Skeletal muscle satellite cell (primary cell): Measurements from ENCODE around the gene FAM83C.

Source experiments
- H3K27me3 ChIP-seq: 2 replicates; pipeline ENCODE4 v1.7.0; 2013; ENCODE audit warnings: low read length; ENCODE audit not compliant: control insufficient read depth, insufficient read depth
- H3K36me3 ChIP-seq: 2 replicates; pipeline ENCODE4 v1.7.0; 2013; ENCODE audit warnings: mild to moderate bottlenecking, control low read depth, low read length; ENCODE audit not compliant: insufficient read depth
- H3K4me1 ChIP-seq: 2 replicates; pipeline ENCODE4 v1.7.0; 2013; ENCODE audit warnings: low read length; ENCODE audit not compliant: control insufficient read depth, insufficient read depth
- H3K4me2 ChIP-seq: 2 replicates; pipeline ENCODE4 v1.7.0; 2013; ENCODE audit warnings: mild to moderate bottlenecking, low read length
- H3K4me3 ChIP-seq: 2 replicates; pipeline ENCODE4 v1.7.0; 2013; ENCODE audit warnings: low read length
- H3K9ac ChIP-seq: 2 replicates; pipeline ENCODE4 v1.7.0; 2013; ENCODE audit warnings: mild to moderate bottlenecking, low read depth, low read length, moderate library complexity
- H3K9me3 ChIP-seq: replicated peaks from 2 replicates; pipeline ENCODE4 v1.7.0; 2013; ENCODE audit warnings: mild to moderate bottlenecking, control low read depth, low read length

Gene FAM83C

DNA sequence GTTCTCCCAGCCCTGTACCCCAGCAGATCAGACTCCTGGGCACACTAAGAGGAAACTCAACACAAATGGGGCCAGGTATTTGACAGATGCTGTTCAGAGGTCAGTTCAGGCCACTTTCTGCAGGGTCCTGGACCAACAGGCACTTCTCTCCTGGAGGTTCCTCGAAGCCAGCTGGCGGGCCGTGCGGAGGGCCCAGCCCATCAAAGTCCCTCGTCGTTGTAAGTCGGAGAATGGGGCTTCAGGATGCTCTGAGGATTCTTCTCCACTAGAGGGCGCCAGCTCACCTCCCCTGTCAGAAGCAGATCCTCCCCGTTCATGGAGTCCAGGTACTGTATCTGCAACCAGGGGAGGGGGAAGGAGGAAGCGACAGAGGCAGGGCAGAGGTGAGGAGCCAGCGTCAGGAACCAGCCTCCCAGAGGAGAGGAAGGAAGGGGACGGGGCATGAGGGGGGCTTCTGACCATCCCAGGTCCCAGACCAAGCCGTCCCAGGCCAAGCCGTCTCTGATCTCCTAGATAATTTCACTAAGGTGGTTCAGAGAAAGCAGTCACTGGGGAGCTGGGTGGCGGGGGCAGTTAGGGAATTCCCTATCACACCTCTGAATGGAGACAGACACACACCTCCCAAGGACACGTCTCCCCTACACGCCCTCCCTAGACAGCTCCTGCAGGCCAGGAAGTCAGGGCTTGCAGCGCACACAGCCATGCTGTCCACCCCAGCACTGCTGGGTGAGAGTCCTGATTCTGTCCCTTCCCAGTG, 11.7 kb upstream of the FAM83C start:
- no peaks in the 10 kb centered on the region for H3K27me3 ChIP-seq
- H3K4me1 ChIP-seq, result peaks cover 77% of the 10 kb centered on the region
- peak overlapping the region; percentile 81 for H3K9ac ChIP-seq
- peak overlapping the region; percentile 42 for H3K4me2 ChIP-seq
- H3K36me3 ChIP-seq, result no peaks in the 10 kb centered on the region
- no peak overlapping the region for H3K4me3 ChIP-seq
- H3K9me3 ChIP-seq, result no peaks in the 10 kb centered on the region

DNA sequence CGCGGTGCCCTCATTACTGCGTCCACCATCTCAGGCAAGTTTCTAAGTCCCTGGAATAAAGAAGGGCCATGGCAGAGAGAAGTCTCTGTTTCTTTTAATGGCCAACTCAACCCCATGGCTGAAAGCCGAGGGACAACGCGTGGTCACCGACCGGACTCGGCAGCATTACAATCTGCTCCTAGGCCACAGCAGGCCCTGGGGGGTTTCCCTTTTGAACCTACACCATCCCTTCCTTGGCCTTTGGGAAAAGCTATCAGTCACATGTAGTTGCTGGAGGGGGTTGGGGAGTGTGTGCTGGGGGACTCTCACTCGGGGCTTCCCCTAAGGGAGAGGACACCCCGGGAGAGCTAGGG, 11.1 kb upstream of the FAM83C start:
- no peak overlapping the region for H3K4me3 ChIP-seq
- no peaks in the 10 kb centered on the region for H3K27me3 ChIP-seq
- H3K36me3 ChIP-seq, result no peaks in the 10 kb centered on the region
- H3K9me3 ChIP-seq, result no peaks in the 10 kb centered on the region
- H3K9ac ChIP-seq, result peak overlapping the region; percentile 72
- H3K4me1 ChIP-seq, result peaks cover 72% of the 10 kb centered on the region
- H3K4me2 ChIP-seq, result peak overlapping the region; percentile 42

DNA sequence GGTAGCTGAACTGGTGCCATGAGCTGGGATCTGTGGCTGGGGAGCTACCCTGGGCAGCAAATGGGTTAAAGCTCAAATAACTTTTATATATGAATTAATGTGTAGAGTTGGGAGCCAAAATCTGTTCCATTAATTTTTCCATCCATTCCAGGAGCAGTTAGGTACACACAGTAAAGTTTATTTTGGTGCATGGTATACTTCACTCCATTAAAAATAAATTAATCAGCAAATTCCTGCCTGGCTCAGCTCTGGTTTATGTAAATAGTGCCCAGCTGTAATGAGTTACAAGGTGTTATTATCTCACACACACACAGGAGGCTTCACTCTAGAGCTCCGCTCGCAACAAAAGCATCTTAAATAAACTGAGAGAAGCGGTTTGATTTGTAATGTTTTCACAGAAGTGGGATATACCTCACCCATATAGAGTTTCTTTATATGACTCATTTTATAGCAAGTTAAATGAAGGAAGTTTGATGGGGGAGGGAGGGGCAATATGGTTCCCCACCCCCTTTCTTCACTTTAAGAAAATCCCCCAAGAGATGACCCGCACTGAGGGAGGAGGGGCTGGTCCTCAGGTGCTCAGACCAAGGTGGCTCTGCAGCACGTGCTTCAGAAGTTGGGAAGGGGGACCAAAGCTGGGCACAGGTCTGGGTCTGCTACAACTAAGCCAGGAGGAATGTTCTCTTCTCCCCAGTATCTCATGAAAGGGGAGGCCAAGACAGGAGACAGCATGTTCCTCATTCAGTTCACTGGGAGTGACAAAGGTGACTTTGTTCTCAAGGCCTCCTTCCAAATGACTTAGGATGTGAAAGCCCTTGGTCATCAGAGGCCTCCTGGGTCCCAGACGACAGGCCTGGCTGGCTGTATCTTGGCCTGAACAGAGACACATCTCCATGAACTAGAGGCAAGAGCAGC, 10.5 kb upstream of the FAM83C start:
- peaks cover 66% of the 10 kb centered on the region for H3K4me1 ChIP-seq
- no peaks in the 10 kb centered on the region for H3K36me3 ChIP-seq
- H3K9ac ChIP-seq, result peak overlapping the region; percentile 72
- no peaks in the 10 kb centered on the region for H3K9me3 ChIP-seq
- peak overlapping the region; percentile 17 for H3K4me3 ChIP-seq
- no peaks in the 10 kb centered on the region for H3K27me3 ChIP-seq
- H3K4me2 ChIP-seq, result peak overlapping the region; percentile 56

DNA sequence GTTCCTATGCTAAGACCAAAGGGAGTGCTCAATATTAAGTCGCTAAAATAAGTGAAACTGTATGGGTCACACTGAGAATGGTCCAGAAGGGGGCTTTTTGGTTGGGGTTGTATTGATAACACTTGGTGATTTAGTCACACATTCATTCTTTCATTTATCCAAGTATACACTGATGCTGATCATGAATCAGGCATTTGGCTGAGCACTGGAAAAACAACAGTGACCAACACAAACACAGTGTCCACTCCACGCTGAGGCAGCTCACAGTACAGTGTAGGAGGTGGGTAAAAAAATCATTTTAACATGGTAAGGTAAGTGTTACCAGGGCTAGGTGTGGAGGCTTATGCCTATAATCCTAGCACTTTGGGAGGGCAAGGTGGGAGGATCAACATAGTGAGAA, 9.2 kb upstream of the FAM83C start:
- H3K4me2 ChIP-seq, result peak overlapping the region; percentile 56
- H3K27me3 ChIP-seq, result no peaks in the 10 kb centered on the region
- peak overlapping the region; percentile 17 for H3K4me3 ChIP-seq
- no peaks in the 10 kb centered on the region for H3K36me3 ChIP-seq
- H3K4me1 ChIP-seq, result peaks cover 63% of the 10 kb centered on the region
- peak overlapping the region; percentile 50 for H3K9ac ChIP-seq
- H3K9me3 ChIP-seq, result no peaks in the 10 kb centered on the region

DNA sequence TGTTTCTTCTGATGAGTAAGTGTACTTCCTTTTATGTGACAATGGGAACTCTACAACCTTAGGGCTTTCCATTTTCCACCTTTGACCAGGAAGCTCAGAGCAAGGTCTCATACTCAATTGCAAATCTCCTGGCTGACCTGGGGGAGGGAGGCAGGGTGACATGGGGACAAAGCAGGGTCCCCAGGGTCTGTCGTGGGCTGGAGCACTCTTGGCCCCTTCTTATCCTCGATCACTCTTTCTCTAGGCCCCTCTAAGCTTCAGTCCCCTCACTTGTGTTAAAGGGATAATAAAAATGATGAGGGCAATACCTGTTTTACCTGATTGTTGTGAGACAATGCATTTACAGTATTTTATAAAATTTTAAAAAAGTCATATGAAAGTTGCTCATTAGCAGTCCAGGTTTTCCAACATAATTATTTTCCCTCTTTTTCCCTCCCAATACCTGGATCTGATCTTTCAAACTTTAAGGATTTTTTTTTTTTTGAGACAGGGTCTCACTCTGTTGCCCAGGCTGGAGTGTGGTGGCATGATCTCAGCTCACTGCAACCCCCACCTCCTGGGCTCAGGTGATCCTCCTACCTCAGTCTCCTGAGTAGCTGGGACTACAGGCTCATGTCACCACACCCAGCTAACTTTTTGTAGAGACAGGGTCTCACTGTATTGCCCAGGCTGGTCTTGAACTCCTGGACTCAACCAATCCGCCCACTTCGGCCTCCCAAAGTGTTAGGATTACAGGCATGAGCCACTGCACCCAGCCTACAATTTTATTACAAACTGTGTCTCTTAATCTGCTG, 8.4 kb upstream of the FAM83C start:
- no peak overlapping the region for H3K4me3 ChIP-seq
- no peak overlapping the region for H3K4me2 ChIP-seq
- no peaks in the 10 kb centered on the region for H3K27me3 ChIP-seq
- no peak overlapping the region for H3K9ac ChIP-seq
- no peaks in the 10 kb centered on the region for H3K9me3 ChIP-seq
- peaks cover 57% of the 10 kb centered on the region for H3K4me1 ChIP-seq
- no peaks in the 10 kb centered on the region for H3K36me3 ChIP-seq

DNA sequence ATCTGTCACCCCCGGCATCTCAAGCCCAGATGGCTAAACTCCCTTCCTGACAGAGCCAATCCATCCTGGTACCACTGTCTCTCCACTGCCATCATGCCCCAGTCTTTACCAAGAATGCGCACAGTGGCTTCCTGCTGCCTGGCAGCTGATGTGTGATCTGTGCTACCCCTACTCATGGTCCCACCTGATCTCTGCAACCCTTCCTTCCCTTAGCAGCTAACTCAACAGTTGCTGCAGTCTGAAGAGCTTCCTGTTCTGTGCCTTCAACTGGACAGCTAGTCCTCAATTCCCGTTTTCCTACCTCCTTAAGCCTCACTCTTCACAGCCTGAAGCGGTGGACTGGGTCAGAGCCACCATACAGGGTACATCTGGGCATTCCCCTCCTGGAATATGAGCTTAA, 7.6 kb upstream of the FAM83C start:
- Histone ChIP-seq H3K4me3 (no peak overlapping the region), H3K9ac (no peak overlapping the region), H3K36me3 (no peaks in the 10 kb centered on the region), H3K9me3 (no peaks in the 10 kb centered on the region), H3K4me1 (peaks cover 49% of the 10 kb centered on the region), H3K4me2 (no peak overlapping the region), H3K27me3 (no peaks in the 10 kb centered on the region)

DNA sequence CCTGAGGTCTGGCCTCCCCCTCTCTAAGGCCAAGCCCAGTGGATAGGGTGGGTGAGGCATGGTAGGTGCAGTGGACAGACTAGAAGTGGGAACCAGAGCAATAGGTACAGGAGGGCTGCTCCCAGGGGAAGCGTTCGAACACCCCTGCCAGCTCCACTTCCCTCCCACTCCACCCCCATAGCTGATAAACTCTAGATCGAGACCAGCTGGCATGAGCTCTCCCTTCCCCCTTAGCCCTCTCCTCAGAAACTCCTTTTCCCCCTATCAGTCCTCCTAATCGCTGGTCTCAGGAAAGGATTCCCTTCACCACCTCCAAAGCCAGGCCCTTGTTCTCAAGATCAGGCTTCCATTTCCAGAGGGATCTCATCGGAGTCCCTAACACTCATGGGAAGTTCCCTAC, 6.0 kb upstream of the FAM83C start:
- H3K4me1 ChIP-seq, result peaks cover 33% of the 10 kb centered on the region
- no peaks in the 10 kb centered on the region for H3K36me3 ChIP-seq
- no peaks in the 10 kb centered on the region for H3K9me3 ChIP-seq
- H3K4me2 ChIP-seq, result no peak overlapping the region
- no peaks in the 10 kb centered on the region for H3K27me3 ChIP-seq
- H3K9ac ChIP-seq, result no peak overlapping the region
- H3K4me3 ChIP-seq, result no peak overlapping the region

DNA sequence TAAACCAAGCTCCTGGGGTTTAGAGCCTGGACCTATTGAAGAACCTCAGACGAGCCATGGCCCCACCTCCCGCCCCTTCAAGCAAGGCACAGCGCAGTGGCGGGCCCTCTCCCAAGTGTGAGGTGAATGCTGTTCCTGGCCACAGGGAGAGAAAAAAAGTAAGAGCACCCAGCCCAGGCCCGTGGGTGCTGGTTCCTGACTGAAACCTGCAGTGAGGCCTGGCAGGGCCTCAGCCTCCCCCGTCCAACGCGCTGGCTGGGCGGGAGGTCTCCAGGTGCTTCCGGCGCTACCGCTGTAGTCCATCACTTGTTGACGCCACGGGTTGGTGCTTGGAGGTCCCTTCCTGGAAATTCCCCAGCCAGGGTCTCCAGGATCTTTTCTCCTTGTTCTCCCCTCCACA, 5.5 kb upstream of the FAM83C start:
- Histone ChIP-seq H3K4me1 (peaks cover 28% of the 10 kb centered on the region), H3K27me3 (no peaks in the 10 kb centered on the region), H3K9me3 (no peaks in the 10 kb centered on the region), H3K36me3 (no peaks in the 10 kb centered on the region), H3K4me3 (no peak overlapping the region), H3K9ac (no peak overlapping the region), H3K4me2 (no peak overlapping the region)

DNA sequence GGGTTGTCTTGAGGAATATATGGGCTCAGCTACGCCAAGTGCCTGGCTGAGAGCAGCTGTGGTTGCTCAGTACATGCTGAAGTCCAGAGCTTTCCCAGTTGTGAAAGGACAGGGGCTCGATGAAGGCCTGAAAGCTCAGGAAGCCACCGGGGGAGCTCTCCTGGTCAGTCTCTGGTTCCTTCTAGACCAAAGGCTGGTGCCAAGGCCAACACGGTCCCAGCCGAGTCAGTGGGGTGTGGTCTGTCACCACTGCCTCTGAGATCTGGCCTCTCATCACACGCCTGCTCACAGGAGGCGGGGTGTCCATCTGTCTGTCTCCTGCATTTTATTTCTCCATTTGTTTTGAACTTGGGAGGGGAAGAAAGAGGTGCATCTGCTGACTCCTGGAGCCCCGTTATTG, 4.9 kb upstream of the FAM83C start:
- no peak overlapping the region for H3K9ac ChIP-seq
- no peaks in the 10 kb centered on the region for H3K36me3 ChIP-seq
- H3K9me3 ChIP-seq, result no peaks in the 10 kb centered on the region
- H3K27me3 ChIP-seq, result no peaks in the 10 kb centered on the region
- peaks cover 23% of the 10 kb centered on the region for H3K4me1 ChIP-seq
- H3K4me2 ChIP-seq, result no peak overlapping the region
- no peak overlapping the region for H3K4me3 ChIP-seq

DNA sequence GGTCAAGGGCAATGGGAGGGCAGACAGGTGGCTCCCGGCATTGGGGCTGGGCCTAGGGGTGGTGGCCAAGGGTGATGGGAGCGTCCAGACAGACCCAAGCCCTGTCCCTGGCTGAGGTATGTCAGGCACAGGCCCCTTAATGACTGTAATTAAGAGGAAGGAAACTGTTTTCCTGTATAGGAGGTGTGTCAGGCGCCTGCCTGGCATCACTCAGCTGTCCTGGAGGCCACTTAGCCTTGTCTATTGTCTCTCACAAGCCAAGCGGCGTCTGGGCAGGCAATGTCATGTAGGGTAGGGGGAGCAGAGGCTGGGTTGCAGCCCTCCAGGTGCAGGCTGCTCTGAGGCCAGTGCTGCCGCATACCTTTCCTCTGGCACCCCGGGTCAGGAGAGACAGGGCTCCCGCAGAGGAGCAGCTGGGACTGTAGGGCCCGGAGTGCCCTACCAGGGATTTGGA, 3.9 kb upstream of the FAM83C start:
- H3K4me1 ChIP-seq, result peaks cover 12% of the 10 kb centered on the region
- H3K4me2 ChIP-seq, result no peak overlapping the region
- H3K36me3 ChIP-seq, result no peaks in the 10 kb centered on the region
- H3K27me3 ChIP-seq, result no peaks in the 10 kb centered on the region
- H3K4me3 ChIP-seq, result no peak overlapping the region
- H3K9ac ChIP-seq, result no peak overlapping the region
- no peaks in the 10 kb centered on the region for H3K9me3 ChIP-seq

DNA sequence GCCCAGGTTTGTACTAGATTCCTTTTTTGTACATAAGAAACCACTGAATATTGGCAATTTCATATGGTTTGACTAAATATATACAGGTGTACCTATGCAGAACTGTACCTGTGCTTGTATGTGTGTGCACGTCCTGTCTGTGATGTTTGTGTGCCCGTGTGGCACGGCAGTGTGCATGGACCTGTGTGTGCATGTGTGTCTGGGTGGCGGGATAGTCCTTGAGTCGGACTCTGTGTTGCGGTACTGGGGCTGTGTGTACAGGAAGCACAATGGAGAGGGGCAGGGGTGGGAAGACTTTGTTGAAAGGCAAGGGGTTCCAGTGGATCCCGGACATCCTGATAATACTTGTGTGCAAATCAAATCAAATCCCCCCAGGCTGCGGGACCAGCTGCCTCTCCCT, 3.4 kb upstream of the FAM83C start:
- no peak overlapping the region for H3K4me3 ChIP-seq
- no peaks in the 10 kb centered on the region for H3K27me3 ChIP-seq
- peaks cover 11% of the 10 kb centered on the region for H3K4me1 ChIP-seq
- H3K4me2 ChIP-seq, result no peak overlapping the region
- H3K9ac ChIP-seq, result no peak overlapping the region
- no peaks in the 10 kb centered on the region for H3K9me3 ChIP-seq
- H3K36me3 ChIP-seq, result no peaks in the 10 kb centered on the region
